GM18951 (cell line): Measurements from ENCODE around the gene TP53RK.
"Not testable (repeated sequence)": the region's sequence is repeated elsewhere in the genome, so short reads cannot be mapped to it uniquely, and the experiment has no call there.

ENCODE experiments used
- POLR2A ChIP-seq: IDR thresholded peaks from 4 replicates; pipeline ENCODE4 v1.6.1; 2011; ENCODE audit warnings: mild to moderate bottlenecking; ENCODE audit not compliant: insufficient read length, insufficient read depth; ENCODE audit errors: extremely low read depth
- in situ Hi-C: fragments of 300-500 bp; cut with MboI; formaldehyde crosslinking; loops from one replicate; pipeline ENCODE4 v1.12.0; 2022; ENCODE audit warnings: low sequenced_read_pairs, mixed read lengths, inconsistent platforms; ENCODE audit not compliant: unreplicated experiment

The TP53RK gene

GRCh38 chr20:46683668-46683938 is 5.6 kb downstream of the TP53RK start:
- TF ChIP-seq POLR2A, result no peak
- in situ Hi-C loops, result loop anchor here (10.0 kb wide), 1 partner anchor 159 kb away; no protein-coding TSS in a partner anchor

DNA sequence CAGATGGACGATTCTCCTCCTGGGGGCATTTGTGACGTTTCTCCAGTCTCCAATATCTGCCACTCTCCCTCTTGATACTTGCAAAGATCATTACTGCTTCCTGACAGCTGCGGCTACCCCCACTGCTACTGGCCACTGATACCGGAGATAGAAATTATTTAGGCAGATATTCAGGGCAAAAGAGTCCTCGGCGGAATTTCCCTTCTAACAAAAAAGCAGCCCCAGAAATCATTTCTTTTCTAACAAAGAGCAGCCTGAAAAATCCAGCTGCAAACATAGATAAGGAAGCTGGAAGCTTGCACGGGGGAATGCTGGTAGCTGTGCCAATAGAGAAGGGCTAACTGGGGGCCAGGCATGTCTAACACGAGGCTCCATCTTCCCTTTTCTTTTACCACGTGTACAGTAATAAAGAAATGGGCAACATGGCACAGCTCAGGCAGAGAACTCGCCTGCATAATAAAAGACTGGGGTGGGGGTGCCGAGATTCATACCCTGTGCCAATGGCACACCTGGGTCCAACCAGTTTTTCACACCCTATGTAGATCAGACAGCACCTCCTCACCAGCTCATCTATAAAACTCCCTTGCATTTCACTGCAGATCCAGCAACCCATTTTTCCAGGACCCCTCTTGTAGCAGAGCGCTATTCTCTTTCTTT is 6.1 kb downstream of the TP53RK start:
- in situ Hi-C loops, result loop anchor here (10.0 kb wide), 1 partner anchor 158 kb away; no protein-coding TSS in a partner anchor
- no peak for TF ChIP-seq POLR2A

DNA sequence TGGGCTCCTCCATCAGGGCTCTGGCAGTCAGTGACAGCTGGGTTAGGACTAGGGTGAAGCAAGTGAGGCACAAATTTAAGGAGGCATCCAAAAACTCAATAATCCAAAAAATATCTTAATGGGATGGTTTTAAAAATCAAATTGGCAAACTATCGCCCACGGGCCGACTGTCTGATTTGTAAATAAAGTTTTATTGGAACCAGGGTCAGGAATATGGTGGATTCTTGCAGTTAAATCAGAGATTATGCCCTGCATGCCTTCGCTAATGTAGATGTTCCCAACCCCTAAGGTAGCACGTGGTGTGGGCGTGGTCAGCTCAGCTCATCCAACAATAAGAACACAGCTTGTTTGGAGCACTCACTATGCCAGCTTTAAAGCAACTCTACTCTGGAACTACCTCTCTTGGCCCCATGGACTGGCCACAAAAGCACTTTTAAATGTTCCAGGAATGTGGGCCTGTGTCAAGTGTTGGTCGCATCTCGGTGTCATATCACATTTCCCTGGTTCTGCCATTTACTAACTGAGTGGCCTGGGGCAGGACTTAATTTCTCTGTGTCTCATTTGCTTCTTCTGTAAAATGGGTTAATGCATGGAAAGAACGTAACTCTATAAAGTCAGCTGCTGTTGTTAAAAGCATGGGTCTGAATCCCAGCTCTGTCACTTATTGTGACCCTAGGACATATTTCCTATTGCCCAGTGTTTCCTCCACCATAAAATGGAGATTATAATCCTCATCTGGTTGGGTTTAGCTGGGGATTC is 7.0 kb downstream of the TP53RK start:
- in situ Hi-C loops, result loop anchor here (10.0 kb wide), 1 partner anchor 157 kb away; no protein-coding TSS in a partner anchor
- TF ChIP-seq POLR2A, result no peak

DNA sequence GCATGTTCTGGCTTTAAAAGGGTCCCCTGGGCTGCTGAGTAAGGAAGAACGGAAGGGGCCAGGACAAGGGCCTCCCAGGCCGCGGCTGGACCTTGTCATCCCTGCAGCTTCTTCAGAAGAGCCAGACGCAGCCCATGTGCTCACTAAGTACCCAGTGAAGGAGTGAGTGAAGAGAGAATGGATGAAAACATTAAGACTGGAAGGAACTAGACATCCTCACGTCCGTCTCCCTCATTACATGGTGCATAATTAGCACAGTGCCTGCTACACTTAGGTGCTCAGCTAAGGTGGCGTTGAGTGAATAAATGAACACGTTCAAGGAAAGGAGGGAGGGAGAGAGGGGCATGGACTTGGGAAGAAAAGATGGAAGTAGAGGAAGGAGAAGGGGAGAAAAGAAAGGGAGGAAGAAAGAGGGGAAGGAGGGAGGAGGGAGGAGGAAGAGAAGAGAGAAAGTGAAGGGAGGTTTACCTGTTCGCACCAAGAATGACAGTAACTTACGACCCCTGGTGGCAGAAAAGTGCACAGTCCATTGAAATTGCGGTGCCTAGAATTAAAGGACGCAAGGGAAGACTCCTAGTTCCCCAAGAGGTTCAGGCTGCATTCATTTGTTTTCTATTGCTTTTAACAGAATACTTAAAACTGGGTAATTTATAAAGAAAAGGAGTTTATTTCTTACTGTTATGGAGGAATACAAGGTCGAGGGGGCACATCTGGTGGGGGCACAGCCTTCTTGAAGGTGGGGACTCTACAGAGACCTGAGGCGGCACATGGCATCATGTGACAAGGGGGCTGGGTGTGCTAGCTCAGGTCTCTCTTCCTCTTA is 8.0 kb downstream of the TP53RK start:
- in situ Hi-C loops, result loop anchor here (10.0 kb wide), 1 partner anchor 156 kb away; no protein-coding TSS in a partner anchor
- TF ChIP-seq POLR2A, result no peak

- in situ Hi-C loops, result loop anchor here (10.0 kb wide), 1 partner anchor 156 kb away; no protein-coding TSS in a partner anchor
- TF ChIP-seq POLR2A, result no peak
Measured at GRCh38 chr20:46680684-46681031, 8.6 kb downstream of the TP53RK start.

- in situ Hi-C loops, result no loop called here
- TF ChIP-seq POLR2A, result no peak
Measured at GRCh38 chr20:46678516-46678915, 10.7 kb downstream of the TP53RK start.

DNA sequence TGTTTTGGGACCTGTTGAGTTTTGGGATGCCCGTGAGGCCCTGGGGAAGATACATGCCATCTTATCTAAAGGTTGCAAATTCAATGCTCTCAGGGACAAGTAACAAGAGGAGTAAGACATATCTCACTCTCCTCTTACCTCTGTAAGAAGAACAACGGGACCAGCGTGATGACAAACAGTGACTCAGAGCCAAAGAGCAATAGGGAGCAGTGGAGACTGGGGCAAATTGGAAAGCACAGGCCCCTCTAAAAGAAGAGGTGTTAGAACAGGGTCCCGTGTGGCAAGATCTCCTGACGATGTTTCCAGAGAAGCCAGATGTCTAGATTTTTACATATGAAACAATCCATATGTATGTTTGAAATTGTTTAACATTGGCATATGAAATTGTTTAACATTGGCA is 11.6 kb downstream of the TP53RK start:
- in situ Hi-C loops, result no loop called here
- TF ChIP-seq POLR2A, result no peak

- in situ Hi-C loops, result not testable (repeated sequence)
Measured at GRCh38 chr20:46676649-46677316, 12.5 kb downstream of the TP53RK start.

DNA sequence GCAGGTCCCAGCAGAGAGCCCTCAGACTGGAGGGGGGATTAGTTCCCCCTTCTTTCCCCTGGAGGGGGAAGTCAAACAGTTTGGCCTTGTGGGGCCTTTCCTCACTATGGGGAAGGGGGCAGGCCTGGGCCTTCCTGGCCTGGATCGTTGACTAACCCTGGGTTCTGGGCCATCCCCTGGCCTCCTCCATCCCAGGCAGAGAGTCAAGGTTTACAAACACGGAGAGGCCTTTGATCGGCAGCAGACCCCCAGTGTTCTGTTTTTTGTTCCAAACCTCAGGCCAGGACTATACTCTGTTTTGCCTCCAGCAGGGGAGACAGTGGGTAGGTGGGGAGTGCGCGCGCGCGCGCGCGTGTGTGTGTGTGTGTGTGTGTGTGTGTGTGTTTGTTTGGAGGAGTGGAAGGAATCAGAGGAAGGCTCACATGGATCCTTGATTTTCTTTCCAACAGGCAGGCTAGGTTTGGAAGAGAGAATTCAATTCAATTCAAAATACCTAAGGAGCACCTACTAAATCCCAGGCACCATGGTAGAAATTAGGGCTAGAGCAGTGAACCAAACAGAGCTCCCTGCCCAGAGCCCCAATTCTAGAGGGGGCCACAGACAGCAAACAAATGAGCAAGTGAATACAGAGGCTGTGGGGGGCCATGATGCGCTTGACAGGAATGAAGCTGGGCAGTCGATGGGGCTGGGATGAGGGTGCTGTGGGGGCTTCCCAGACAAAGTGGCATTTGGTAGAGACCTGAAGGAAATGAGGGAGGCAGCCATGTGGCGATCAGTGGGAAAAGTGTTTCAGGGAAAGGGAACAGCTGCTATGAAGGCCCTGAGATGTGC is 14.8 kb downstream of the TP53RK start:
- in situ Hi-C loops, result no loop called here
- TF ChIP-seq POLR2A, result no peak

DNA sequence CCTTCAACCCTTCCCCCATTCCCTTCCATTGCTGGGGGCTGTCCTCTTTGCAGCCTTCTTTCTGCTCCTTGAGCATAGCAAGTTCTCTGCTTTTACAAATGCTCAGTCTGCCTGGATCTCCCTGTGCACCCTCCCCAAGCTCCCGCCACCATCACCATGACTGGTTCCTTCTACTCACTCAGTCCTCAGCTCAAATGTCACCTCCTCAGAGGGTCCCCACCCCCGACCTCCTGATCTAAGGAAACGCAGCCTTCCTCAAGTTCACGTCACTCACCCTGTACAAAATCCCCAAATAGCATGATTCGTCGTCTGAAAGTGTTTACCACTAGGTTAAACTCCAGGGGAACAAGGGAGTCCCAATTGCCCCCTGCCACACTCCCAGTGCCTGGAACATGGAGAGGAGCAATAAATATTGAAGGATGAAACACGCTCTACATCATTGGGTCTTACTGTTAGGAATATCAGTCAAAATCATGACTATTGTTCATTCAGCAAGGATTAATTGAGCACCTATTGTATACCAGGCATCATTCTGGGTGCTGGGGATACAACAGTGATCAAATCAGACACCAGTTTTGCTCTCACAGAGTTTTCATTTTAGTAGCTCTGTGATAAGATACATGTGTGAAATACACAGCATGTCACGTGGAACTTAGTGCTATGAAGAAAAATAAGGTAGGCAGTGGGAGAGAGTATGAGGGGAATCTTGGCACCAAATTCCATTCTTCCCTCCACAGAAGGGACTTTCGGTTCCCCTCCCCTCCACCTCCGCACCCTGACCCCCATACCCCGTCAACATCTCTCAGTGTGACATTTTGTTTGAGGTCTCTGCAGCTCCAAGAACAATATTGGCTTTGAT is 15.6 kb downstream of the TP53RK start:
- no peak for TF ChIP-seq POLR2A
- in situ Hi-C loops, result no loop called here

- in situ Hi-C loops, result no loop called here
- TF ChIP-seq POLR2A, result no peak
Measured at GRCh38 chr20:46672543-46673148, 16.6 kb downstream of the TP53RK start.
